C1 segment of cervical spinal cord (tissue), 14 donors: ENCODE results near the gene RER1.

Source experiments
- DNase-seq, 14 donors: peaks; one replicate each; lab custom pipeline; 2025; lab: John Stamatoyannopoulos, UW

RER1 gene

GRCh38 chr1:2388004-2388913, 3.4 kb upstream of the RER1 start:
- DNase-seq, result no peak

- DNase-seq, result no peak
Observed at GRCh38 chr1:2389644-2390043, 2.0 kb upstream of the RER1 start.

GRCh38 chr1:2391931-2392509, 379 bp downstream of the RER1 start:
- no peak for DNase-seq

DNA sequence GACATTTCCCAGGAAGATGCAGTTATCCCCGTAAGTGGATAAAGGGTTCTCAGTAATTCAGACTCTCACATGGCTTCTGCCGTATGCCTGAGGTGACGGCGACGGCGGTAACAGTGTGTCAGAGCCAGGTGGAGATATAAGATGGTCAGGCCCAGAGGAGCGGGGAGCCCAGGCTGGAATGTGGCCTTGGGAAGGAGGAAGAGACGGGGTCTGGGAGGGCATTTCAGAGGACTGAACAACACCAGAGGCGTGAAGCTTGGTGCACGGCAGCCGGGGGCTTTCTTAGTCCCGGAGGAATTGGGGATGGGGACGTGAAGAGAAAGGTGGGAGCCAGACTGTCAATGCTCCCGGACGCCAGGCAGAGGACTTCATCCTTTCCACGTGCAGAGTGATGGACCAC, 1.0 kb downstream of the RER1 start:
- DNase-seq, result no peak

DNA sequence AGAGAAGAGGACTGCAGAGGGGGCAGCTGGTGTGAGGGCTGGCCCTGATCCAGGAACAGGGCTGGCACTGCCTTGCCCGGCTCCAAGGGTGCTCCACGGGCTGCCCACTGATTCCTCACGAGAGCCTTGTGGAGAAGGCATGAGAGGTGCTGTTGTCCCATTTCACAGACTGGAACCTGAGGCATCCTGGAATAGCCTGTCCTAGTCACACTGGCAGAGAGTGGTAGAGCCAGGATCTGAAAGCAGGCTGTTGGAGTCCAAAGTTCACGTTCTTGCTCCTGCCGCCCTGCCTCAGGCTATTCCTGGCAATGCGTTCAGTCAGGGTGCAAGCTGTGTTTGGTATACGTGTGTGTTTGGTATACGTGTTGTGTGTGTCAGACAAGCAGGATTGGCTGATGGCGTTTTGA, 1.8 kb downstream of the RER1 start:
- DNase-seq, result no peak

- DNase-seq, result no peak
Observed at GRCh38 chr1:2394220-2394619, 2.6 kb downstream of the RER1 start.

GRCh38 chr1:2394761-2395160, 3.1 kb downstream of the RER1 start:
- no peak for DNase-seq

DNA sequence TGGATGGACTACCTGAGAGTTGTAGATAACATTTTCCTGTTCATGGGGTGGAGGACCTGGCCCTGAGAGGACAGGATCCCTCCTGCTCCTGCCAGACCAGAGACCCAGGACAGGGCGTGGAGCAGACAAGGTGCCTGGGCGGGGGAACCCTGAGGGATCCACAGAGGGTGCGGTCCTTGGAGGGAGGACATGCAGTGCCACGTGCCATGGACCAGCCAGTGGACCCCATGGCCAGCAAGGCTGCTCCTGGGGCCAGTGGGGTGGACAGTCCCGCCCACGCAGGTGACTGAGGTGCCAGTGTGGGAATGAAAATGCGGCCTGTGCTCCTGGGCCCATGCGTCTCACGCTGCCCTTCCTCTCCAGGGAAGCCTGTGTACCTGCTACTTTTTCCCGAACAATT, 3.6 kb downstream of the RER1 start:
- DNase-seq, result no peak

DNA sequence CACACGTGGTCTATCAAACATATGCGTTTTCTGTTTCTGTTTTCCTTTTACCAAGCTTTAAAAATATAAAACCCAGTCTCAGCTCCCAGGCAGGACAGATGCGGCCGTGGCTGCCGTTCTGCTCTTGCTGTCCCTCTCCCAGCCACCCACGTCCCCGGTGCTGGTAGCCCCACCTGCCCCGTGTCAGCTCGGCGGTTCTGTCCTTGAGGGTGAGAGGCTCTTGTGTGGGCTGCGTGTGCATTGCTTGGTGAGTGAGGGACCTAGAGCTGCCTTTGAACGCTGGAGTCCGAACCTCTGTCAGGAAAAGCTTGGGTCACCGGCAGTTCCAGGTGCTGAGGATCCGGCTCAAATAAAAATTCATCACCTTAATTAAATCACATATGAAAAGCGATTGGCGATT, 4.4 kb downstream of the RER1 start:
- no peak for DNase-seq

DNA sequence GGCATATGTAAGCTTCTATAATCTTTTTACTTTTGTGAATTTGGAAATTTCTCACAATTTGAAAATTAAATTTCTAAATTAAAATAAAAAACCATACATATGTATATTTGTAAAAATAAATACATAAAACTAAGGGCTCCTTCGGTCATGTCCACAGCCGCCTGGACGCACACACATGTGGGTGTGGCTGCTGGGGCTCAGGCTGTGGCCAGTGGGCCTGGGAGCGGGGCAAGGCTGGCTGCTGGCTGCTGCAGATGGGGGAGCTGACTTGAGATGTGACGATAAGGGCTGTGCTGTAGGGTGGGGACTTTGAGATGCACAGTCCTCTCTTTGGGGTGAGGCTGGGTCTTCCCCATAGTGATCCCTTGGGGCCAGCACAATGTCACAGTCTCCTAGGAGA, 4.8 kb downstream of the RER1 start:
- DNase-seq, result no peak

GRCh38 chr1:2397007-2397679, 5.5 kb downstream of the RER1 start:
- DNase-seq, result no peak

GRCh38 chr1:2398871-2399270, 7.2 kb downstream of the RER1 start:
- DNase-seq, result no peak

DNA sequence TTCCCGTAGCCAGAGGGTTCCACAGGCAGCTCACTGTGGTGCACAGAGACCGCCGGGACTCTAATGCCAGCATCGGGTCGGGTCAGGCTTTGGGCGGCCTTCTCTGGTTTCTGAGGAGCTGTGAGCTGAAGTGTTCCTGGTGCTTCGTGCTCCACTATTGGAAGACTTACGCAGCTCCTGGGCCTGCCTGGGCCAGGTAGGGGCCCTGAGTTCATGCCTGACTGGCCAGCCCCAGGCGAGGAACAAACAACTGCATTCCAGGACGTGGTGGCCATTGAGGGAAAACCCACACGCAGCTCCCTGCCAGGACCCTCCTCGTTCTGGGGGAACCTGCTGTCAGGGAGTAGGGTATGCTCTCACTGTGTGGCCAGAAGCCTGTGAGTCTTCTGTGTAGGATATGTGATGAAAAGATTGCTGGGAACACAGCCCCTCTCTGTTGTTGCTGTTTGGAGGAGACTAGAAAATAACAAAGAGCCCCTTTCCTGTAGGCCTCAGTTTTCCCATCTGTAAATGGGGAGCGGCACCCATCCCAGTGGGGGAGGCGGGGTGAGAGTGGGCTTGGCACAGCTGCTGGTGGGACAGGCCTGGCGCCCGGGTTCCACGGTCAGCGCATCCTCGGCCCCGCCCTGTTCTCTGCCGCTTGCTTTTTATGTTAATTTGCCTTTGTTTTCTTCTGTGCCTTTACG, 8.4 kb downstream of the RER1 start:
- no peak for DNase-seq

DNA sequence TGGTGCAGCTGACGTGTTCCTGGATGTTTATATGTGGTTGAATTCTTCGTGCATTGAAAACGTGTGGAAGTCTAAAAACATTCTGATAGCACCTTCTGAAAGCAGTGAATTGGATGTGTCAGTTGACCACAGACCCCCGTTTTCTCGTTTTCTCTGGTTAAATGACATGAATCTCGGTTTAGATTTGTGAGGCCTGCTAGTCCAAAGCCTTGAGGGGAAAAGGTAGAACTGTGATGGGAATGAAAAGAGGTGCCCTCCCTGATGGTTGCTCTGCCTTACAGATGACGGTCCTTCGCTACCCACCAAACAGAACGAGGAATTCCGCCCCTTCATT, 8.9 kb downstream of the RER1 start:
- no peak for DNase-seq

DNA sequence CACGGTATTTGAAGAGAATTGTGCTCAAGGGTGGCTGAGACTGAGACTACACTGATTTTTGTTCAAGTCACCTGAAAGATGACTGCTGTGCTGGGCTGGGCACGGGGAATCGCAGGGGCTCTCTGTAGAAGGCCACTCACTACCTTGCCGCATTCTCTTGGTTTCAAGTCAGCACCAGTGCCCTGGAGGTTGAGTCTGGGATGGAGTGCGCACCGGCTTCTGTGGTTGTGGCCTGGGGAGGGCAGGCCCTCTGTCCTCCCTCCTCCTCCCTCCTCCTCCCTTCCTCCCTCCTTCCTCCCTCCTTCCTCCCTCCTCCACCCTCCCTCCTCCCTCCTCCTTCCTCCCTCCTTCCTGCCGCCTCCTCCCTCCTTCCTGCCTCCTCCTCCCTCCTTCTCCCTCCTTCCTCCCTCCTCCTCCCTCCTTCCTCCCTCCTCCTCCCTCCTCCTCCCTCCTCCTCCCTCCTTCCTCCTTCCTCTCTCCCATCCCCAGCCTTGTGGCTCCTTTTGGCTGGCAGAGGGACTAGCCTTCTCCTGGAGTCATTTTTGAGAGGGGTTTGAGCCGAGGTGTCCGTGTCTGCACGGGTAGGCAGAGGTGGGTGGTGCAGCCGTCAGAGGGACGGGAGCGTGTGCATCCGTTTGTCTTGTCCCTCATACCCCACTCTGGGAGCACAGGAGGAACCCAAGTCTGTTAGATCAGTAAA, 9.5 kb downstream of the RER1 start:
- DNase-seq, result no peak

GRCh38 chr1:2402420-2402819, 10.8 kb downstream of the RER1 start:
- no peak for DNase-seq

GRCh38 chr1:2403273-2403672, 11.6 kb downstream of the RER1 start:
- DNase-seq, result no peak

- no peak for DNase-seq
Observed at GRCh38 chr1:2404142-2404889, 12.7 kb downstream of the RER1 start.

DNA sequence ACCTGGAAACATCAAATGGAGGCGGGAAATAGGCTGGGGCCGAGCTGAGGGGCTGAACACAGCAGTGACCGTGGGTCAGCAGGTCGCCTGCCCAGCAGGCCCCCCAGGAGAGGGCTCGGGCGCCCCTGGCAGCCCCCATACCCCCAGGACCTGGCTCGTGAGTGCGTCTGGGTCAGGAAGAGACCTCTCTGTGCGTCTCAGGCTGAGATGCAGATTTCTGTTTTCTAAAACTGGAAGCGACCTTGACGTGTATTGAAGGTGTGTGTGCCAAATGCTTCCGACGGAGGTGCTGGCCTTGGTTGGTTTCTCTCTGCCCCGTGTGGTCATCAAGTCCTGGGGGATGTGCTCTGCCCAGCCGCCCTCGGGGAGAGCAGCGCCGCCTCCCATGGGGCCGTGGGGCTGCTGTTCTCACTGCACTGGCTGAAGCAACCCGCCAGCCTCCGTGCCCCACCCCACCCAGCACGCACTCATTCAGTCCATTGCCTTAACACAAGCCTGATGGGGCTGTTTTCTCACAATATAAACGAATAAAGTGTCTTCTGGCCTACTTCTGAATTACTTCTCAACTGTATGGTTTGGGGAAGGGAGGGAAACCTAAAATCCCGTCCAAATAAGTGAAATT, 13.4 kb downstream of the RER1 start:
- DNase-seq, result no peak

DNA sequence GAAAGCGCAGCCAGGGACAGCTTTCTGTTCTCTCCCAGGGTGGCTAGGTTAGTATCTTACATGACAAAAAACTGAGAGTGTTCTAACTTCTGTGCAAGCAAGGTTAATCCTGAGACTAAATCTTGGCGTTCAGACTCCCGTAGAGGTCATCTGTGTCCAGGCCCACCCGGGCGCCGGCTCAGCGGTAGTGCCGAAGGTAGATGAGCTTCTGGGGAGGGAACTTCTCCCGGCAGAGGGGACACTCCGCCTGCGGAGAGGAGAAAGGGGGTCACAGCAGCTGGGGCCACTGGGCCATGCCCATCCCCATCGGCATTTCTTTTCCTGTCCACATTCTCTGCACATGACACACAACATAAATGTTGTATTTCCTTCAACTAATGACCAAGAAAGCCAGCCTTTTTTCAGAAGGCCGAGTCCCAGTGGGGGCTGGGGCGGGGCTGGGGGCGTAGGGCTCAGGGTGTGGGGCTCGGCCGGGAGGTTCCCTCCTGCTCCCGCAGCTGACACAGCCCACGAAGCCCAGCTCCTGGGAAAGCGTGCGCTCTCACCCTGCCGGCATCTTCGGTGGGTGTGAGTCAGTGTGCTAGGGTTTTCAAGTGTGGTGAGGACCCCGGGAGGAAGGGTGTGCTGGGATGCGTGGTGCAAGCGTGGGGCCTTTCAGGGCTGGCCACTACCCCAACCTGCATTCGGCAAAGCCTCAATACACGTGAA, 14.1 kb downstream of the RER1 start:
- no peak for DNase-seq
